ENCODE data around the gene ADM2.

The ADM2 gene

DNA sequence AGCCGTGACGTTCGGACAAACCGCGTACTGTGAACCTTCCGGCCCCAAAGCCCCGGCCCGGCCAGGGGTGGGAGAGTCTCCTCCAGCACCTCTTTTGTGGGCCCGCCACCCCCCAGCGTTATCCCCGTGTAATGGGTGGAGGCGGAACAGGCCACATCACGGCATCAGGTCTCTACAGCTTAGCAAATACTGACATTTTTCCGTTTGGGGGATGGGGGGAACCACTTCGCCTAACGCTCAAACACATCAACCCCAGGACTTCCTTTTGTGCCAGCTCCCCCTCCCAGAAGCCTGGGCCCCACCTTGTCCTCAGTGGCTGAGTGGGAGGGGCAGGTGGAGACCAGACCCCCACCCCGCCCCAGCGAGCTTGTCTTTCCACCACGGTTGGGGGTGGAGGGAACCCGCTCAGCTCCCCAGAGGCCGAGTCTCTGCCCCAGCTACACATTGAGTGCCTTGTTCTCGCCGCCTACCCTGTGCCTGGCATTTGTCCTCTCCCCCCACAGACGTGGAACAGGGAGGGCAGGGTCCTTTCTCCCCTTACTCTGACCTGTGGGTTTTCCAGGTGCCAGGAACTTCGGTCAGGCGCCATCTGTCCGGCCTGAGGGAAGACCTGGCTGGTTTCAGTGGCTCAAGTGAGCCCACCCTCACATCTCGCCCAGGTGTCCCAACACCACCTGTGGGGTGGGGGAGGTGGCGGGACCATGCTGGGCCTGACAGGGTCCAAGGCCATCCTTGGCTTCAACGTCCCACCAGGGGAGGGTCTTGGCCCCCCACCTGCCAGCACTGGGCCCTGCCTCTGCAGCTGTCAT lies 36.1 kb upstream of the ADM2 start (continued):
- TF ChIP-seq, protein P1, sequence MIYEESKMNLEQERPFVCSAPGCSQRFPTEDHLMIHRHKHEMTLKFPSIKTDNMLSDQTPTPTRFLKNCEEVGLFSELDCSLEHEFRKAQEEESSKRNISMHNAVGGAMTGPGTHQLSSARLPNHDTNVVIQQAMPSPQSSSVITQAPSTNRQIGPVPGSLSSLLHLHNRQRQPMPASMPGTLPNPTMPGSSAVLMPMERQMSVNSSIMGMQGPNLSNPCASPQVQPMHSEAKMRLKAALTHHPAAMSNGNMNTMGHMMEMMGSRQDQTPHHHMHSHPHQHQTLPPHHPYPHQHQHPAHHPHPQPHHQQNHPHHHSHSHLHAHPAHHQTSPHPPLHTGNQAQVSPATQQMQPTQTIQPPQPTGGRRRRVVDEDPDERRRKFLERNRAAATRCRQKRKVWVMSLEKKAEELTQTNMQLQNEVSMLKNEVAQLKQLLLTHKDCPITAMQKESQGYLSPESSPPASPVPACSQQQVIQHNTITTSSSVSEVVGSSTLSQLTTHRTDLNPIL (CRISPR knock-in tag; IDR thresholded peaks at IDR 0.05; ENCODE audit: low read depth): no peak
- TF ChIP-seq, protein P2, sequence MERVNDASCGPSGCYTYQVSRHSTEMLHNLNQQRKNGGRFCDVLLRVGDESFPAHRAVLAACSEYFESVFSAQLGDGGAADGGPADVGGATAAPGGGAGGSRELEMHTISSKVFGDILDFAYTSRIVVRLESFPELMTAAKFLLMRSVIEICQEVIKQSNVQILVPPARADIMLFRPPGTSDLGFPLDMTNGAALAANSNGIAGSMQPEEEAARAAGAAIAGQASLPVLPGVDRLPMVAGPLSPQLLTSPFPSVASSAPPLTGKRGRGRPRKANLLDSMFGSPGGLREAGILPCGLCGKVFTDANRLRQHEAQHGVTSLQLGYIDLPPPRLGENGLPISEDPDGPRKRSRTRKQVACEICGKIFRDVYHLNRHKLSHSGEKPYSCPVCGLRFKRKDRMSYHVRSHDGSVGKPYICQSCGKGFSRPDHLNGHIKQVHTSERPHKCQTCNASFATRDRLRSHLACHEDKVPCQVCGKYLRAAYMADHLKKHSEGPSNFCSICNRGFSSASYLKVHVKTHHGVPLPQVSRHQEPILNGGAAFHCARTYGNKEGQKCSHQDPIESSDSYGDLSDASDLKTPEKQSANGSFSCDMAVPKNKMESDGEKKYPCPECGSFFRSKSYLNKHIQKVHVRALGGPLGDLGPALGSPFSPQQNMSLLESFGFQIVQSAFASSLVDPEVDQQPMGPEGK (CRISPR knock-in tag; IDR thresholded peaks at IDR 0.05; ENCODE audit: borderline replicate concordance): no peak
- TF ChIP-seq BACH2 (CRISPR knock-in tag; IDR thresholded peaks at IDR 0.05; ENCODE audit: borderline replicate concordance): no peak

DNA sequence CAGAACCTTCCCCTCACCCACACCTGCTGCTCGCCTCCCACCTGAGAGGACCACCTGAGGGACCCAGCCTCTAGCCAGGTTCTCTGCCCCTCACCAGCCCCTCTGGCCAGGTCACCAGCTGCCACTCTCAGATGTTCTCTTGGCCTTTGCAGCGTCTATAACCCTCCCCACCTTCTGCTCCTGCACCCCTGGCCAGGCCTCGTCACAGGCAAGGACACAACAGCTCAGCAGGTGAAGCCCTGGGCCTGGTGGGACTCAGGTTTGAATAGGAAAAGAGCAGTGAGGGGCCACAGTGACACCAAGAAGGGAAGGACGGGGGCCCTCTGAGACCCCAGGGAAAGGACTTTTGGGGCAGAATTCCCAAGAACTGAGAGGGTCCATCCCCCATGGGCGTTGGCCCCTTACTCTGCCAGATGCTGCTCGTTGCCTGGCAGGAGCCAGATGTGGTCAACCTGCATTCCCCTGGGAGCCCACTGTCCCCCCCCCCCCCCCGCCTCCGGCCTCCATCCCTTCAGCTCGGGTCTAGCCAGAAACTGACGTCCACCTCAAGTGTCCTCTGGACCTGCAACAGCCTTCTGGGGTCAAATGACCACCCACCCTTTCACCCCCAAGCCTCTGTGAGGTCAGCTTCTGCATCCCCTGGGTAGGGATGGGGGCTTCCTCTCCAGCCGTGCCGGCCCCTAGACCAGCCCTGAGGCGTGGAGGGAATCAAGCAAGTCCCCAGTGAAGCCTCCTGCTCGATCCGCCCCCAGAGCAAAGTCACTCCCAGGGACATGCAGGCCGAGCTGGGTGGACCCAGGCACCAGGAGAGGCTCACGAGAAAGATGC lies 35.2 kb upstream of the ADM2 start:
- TF ChIP-seq SNAI2 (CRISPR knock-in tag; IDR thresholded peaks at IDR 0.05) (no peak), BACH2 (CRISPR knock-in tag; IDR thresholded peaks at IDR 0.05; ENCODE audit: borderline replicate concordance) (no peak), CSDC2 (CRISPR knock-in tag; IDR thresholded peaks at IDR 0.05) (no peak), TCF4 (CRISPR knock-in tag; IDR thresholded peaks at IDR 0.05; ENCODE audit: borderline replicate concordance) (no peak), OSR1 (CRISPR knock-in tag; IDR thresholded peaks at IDR 0.05) (no peak), POU6F1 (CRISPR knock-in tag; IDR thresholded peaks at IDR 0.05; ENCODE audit: borderline replicate concordance, low read depth) (no peak), ZNF565 (CRISPR knock-in tag; conservative IDR thresholded peaks at IDR 0.05; ENCODE audit: low read depth) (no peak), ARNTL (CRISPR knock-in tag; IDR thresholded peaks at IDR 0.05; ENCODE audit: borderline replicate concordance, low read depth) (no peak), ZNF70 (CRISPR knock-in tag; IDR thresholded peaks at IDR 0.05) (no peak), ZNF8 (CRISPR knock-in tag; IDR thresholded peaks at IDR 0.05) (no peak), ZFP30 (CRISPR knock-in tag; IDR thresholded peaks at IDR 0.05) (no peak), ZC3H10 (CRISPR knock-in tag; IDR thresholded peaks at IDR 0.05) (no peak)
- TF ChIP-seq, protein P2 (CRISPR knock-in tag; IDR thresholded peaks at IDR 0.05; ENCODE audit: borderline replicate concordance): no peak
- TF ChIP-seq, protein P1 (CRISPR knock-in tag; IDR thresholded peaks at IDR 0.05; ENCODE audit: low read depth): no peak
- no peak for ATAC-seq

- no peak for ATAC-seq
- TF ChIP-seq POU6F1 (CRISPR knock-in tag; IDR thresholded peaks at IDR 0.05; ENCODE audit: borderline replicate concordance, low read depth) (no peak), RARB (CRISPR knock-in tag; IDR thresholded peaks at IDR 0.05) (no peak), BACH2 (CRISPR knock-in tag; IDR thresholded peaks at IDR 0.05; ENCODE audit: borderline replicate concordance) (no peak), GLIS3 (CRISPR knock-in tag; IDR thresholded peaks at IDR 0.05) (no peak), ZFP30 (CRISPR knock-in tag; IDR thresholded peaks at IDR 0.05) (no peak), TOX (CRISPR knock-in tag; IDR thresholded peaks at IDR 0.05; ENCODE audit: borderline replicate concordance) (no peak), ZNF565 (CRISPR knock-in tag; conservative IDR thresholded peaks at IDR 0.05; ENCODE audit: low read depth) (no peak), ZC3H10 (CRISPR knock-in tag; IDR thresholded peaks at IDR 0.05) (no peak), CSRNP3 (CRISPR knock-in tag; IDR thresholded peaks at IDR 0.05) (no peak), ISL1 (CRISPR knock-in tag; IDR thresholded peaks at IDR 0.05) (no peak), ZNF8 (CRISPR knock-in tag; IDR thresholded peaks at IDR 0.05) (no peak), SNAI2 (CRISPR knock-in tag; IDR thresholded peaks at IDR 0.05) (no peak), ZNF70 (CRISPR knock-in tag; IDR thresholded peaks at IDR 0.05) (no peak), ESRRG (CRISPR knock-in tag; IDR thresholded peaks at IDR 0.05) (no peak), TCF4 (CRISPR knock-in tag; IDR thresholded peaks at IDR 0.05; ENCODE audit: borderline replicate concordance) (no peak), OSR1 (CRISPR knock-in tag; IDR thresholded peaks at IDR 0.05) (no peak)
Measured at GRCh38 chr22:50446708-50447575, 34.4 kb upstream of the ADM2 start.

Data from SK-N-SH treated with all-trans-retinoic acid at 6 μM for 48 hours (cell line).